GM20000 (cell line): Measurements from ENCODE around the gene SCAPER.

Experiments used
- DNase-seq: peaks from one replicate; pipeline ENCODE4 v3.0.0; 2012; ENCODE audit warnings: low spot score
- CTCF ChIP-seq: IDR thresholded peaks from 2 replicates; pipeline ENCODE4 v1.5.1; 2012; ENCODE audit warnings: mild to moderate bottlenecking, control low read depth; ENCODE audit errors: extremely low read depth, missing control alignments

SCAPER gene

GRCh38 chr15:76377751-76378150, 527.4 kb downstream of the SCAPER start:
- no peak for TF ChIP-seq CTCF
- DNase-seq: no peak

DNA sequence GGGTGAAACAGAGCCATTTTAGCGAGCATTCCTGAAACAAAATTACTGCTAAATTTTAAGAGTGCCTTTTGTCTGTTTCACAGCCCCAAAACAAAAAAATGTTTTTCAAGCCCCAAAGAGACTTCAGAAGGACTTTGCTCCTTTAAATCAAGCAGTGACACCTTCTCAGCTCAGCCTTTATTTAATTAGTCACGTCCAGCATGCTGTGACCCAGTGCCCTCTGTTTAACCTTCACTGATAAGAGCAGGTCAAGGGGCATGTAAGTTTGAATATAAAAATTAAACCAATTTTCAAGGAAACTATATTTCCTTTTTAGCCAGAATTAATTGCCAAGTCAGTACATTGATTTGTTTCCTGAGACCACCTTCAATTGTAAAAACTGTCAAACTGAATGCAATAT, 527.9 kb downstream of the SCAPER start:
- no peak for TF ChIP-seq CTCF
- no peak for DNase-seq

GRCh38 chr15:76376816-76377215, 528.3 kb downstream of the SCAPER start:
- no peak for DNase-seq
- TF ChIP-seq CTCF: no peak

DNA sequence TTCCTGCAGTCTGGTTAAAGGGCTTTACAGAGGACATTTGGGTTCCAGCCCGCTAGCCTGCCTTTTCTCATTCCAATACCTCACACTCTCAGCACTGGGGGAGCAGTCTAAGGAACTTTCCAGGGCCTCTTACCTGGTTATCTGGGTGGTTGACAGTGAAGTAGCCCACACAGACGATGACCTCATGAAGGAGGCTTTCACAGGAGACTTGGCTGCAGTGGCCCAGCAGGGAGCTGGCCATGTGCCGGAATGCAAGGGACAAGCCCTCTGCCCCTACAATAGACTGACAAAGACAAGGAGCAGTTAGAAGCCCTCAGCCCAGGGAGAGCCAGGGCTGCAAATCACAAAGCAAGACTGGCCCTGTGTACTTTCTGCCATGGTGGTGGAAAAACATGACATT, 529.1 kb downstream of the SCAPER start:
- no peak for TF ChIP-seq CTCF
- no peak for DNase-seq

- no peak for DNase-seq
- TF ChIP-seq CTCF: no peak
These were observed 537.0 kb downstream of the SCAPER start for GRCh38 chr15:76368122-76368621.

DNA sequence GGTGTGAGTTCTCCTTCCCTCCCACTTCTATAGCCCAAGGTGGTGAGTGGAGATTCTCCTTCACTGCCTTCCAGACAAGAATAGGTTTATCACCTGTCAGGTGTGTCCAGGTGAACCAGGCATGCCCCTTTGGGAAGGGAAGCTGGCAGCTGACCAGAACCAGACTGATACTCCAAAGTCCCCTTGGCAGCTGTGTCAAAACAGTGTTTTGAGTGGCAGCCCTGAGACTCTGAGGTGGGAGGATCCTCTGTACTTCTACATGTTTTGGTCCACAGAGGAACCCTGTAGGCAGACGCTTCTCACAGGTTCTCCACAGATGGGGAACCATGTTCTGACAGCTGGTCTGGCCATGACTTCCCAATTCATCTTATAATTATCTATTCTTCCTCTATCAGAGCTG, 538.4 kb downstream of the SCAPER start:
- DNase-seq: no peak
- no peak for TF ChIP-seq CTCF

- no peak for TF ChIP-seq CTCF
- no peak for DNase-seq
These were observed 541.9 kb downstream of the SCAPER start for GRCh38 chr15:76363251-76363650.
